Trophoblast cell (in vitro differentiated cells and primary cell): Measurements from ENCODE around the gene CYP17A1. TPM values are rescaled to one million over a fixed set of nuclear protein-coding genes. Genes with fewer than 3 reads are reported as not detected.

Source experiments
- DNase-seq, 2 donors: peaks; one replicate each; pipeline ENCODE4 v3.0.0-alpha.2; 2016
- H2AFZ ChIP-seq: 2 replicates; pipeline ENCODE4 v1.6.1; 2013; ENCODE audit warnings: low read length, moderate library complexity, mild to moderate bottlenecking; ENCODE audit not compliant: insufficient read depth, poor library complexity
- H2AK5ac ChIP-seq: 2 replicates; pipeline ENCODE4 v1.6.1; 2013; ENCODE audit warnings: mild to moderate bottlenecking, low read length
- H2BK120ac ChIP-seq: 2 replicates; pipeline ENCODE4 v1.6.1; 2013; ENCODE audit warnings: low read length, mild to moderate bottlenecking, moderate library complexity; ENCODE audit not compliant: insufficient read depth, poor library complexity
- H2BK12ac ChIP-seq: 2 replicates; pipeline ENCODE4 v1.6.1; 2013; ENCODE audit warnings: mild to moderate bottlenecking, low read length, moderate library complexity
- H2BK5ac ChIP-seq: 2 replicates; pipeline ENCODE4 v1.6.1; 2013; ENCODE audit warnings: low read length, low read depth, moderate library complexity, mild to moderate bottlenecking; ENCODE audit not compliant: poor library complexity
- H3K14ac ChIP-seq: 2 replicates; pipeline ENCODE4 v1.6.1; 2013; ENCODE audit warnings: mild to moderate bottlenecking, low read length
- H3K18ac ChIP-seq: 2 replicates; pipeline ENCODE4 v1.6.1; 2013; ENCODE audit warnings: mild to moderate bottlenecking, low read length
- H3K23ac ChIP-seq: 2 replicates; pipeline ENCODE4 v1.6.1; 2013; ENCODE audit warnings: low read length
- H3K27ac ChIP-seq: 2 replicates; pipeline ENCODE4 v1.5.1; 2013; ENCODE audit warnings: low read depth, mild to moderate bottlenecking, inconsistent platforms, low read length, moderate library complexity
- H3K27me3 ChIP-seq: 2 replicates; pipeline ENCODE4 v1.6.1; 2013; ENCODE audit warnings: inconsistent platforms, mild to moderate bottlenecking, low read length, moderate library complexity; ENCODE audit not compliant: insufficient read depth
- H3K36me3 ChIP-seq, 2 experiments: 1 replicate in 1 of 2; 2 replicates in 1 of 2; pipeline ENCODE4 v1.6.1; 2013; ENCODE audit warnings: low read length in 2 of 2, mild to moderate bottlenecking in 2 of 2, moderate library complexity in 1 of 2; ENCODE audit not compliant: insufficient read depth in 2 of 2, control insufficient read depth in 1 of 2
- H3K4ac ChIP-seq: 2 replicates; pipeline ENCODE4 v1.6.1; 2013; ENCODE audit warnings: low read depth, mild to moderate bottlenecking, low read length, moderate library complexity
- H3K4me1 ChIP-seq, 2 experiments: 1 replicate in 1 of 2; 2 replicates in 1 of 2; pipeline ENCODE4 v1.6.1; 2013; ENCODE audit warnings: low read length in 2 of 2, mild to moderate bottlenecking in 2 of 2, moderate library complexity in 1 of 2; ENCODE audit not compliant: insufficient read depth in 2 of 2, control insufficient read depth in 1 of 2
- H3K4me2 ChIP-seq: 2 replicates; pipeline ENCODE4 v1.6.1; 2013; ENCODE audit warnings: inconsistent platforms, mild to moderate bottlenecking, low read length, moderate library complexity
- H3K4me3 ChIP-seq: 2 replicates; pipeline ENCODE4 v1.5.1; 2013; ENCODE audit warnings: mild to moderate bottlenecking, low read depth, low read length, inconsistent platforms
- H3K79me1 ChIP-seq: one replicate; pipeline ENCODE4 v1.6.1; 2013; ENCODE audit warnings: low read length
- H3K79me2 ChIP-seq: 2 replicates; pipeline ENCODE4 v1.6.1; 2013; ENCODE audit warnings: low read length, mild to moderate bottlenecking; ENCODE audit not compliant: control insufficient read depth, insufficient read depth, poor library complexity
- H3K9ac ChIP-seq: 2 replicates; pipeline ENCODE4 v1.6.1; 2013; ENCODE audit warnings: mild to moderate bottlenecking, low read length
- H3K9me3 ChIP-seq: 2 replicates; pipeline ENCODE4 v1.6.1; 2013; ENCODE audit warnings: low read depth, mild to moderate bottlenecking, control low read depth, inconsistent platforms, low read length; ENCODE audit not compliant: insufficient read depth
- H4K12ac ChIP-seq: 2 replicates; pipeline ENCODE4 v1.6.1; 2013; ENCODE audit warnings: low read depth, mild to moderate bottlenecking, low read length, moderate library complexity
- H4K8ac ChIP-seq: 2 replicates; pipeline ENCODE4 v1.6.1; 2013; ENCODE audit warnings: low read depth, mild to moderate bottlenecking, low read length, moderate library complexity
- H4K91ac ChIP-seq: one replicate; pipeline ENCODE4 v1.6.1; 2013; ENCODE audit warnings: low read depth, mild to moderate bottlenecking, low read length, moderate library complexity
- whole genome bisulfite sequencing: extraction: QIAGEN DNeasy Blood & Tissue Kit; methylation state at CpG from one replicate; pipeline ENCODE4 v1.1.7; 2013; ENCODE audit warnings: missing lambda C conversion rate; ENCODE audit not compliant: insufficient read length, insufficient coverage; ENCODE audit errors: extremely low coverage; 5-methylcytosine and 5-hydroxymethylcytosine counted together
- polyA plus RNA-seq: library from polyadenylated mRNA; stranded (reverse); fragments of 200-250 nt; gene quantifications from 2 replicates; pipeline ENCODE4 v1.2.3, GENCODE V29; 2013

CYP17A1 gene
- not detected in 2 replicates for polyA plus RNA-seq

- H3K4me1 ChIP-seq: peaks cover 0 to 3% of the 10 kb centered on the region in 2 experiments
- no peaks in the 10 kb centered on the region for H3K79me2 ChIP-seq
- no peak within 1 kb of the TSS for H3K4ac ChIP-seq
- H3K14ac ChIP-seq: no peak within 1 kb of the TSS
- no peak within 1 kb of the TSS for H3K27ac ChIP-seq
- H2AK5ac ChIP-seq: no peak within 1 kb of the TSS
- no peak within 1 kb of the TSS for H2BK120ac ChIP-seq
- H3K4me2 ChIP-seq: no peak within 1 kb of the TSS
- no peak within 1 kb of the TSS for H2BK5ac ChIP-seq
- no CpG with 5 or more reads among the region's 5 CpGs for WGBS
- no peaks in the 10 kb centered on the region for H3K27me3 ChIP-seq
- no peak within 1 kb of the TSS for H4K12ac ChIP-seq
- H3K9me3 ChIP-seq: peaks cover 10% of the 10 kb centered on the region
- H4K91ac ChIP-seq: no peak within 1 kb of the TSS
- H2AFZ ChIP-seq: no peak within 1 kb of the TSS
- H3K18ac ChIP-seq: no peak within 1 kb of the TSS
- no peak within 1 kb of the TSS for H2BK12ac ChIP-seq
- H4K8ac ChIP-seq: no peak within 1 kb of the TSS
- H3K36me3 ChIP-seq: no peaks in the 10 kb centered on the region
- no peak within 1 kb of the TSS for H3K4me3 ChIP-seq
- H3K23ac ChIP-seq: no peak within 1 kb of the TSS
- peaks cover 3% of the 10 kb centered on the region for H3K79me1 ChIP-seq
- no peak for DNase-seq
- no peak within 1 kb of the TSS for H3K9ac ChIP-seq
Measured at GRCh38 chr10:102837230-102837721, at the start of gene CYP17A1. TSS of gene CYP17A1 (minus strand) at chr10:102837413. CDS start at chr10:102837361, 52 bp downstream.

GRCh38 chr10:102880256-102880655 lies 43.0 kb upstream of the CYP17A1 start:
- no peaks in the 10 kb centered on the region for H3K79me2 ChIP-seq
- H3K9ac ChIP-seq: no peak overlapping the region
- H2BK5ac ChIP-seq: no peak overlapping the region
- DNase-seq: no peak
- no peak overlapping the region for H2BK120ac ChIP-seq
- no peak overlapping the region for H4K91ac ChIP-seq
- no peaks in the 10 kb centered on the region for H3K9me3 ChIP-seq
- no peaks in the 10 kb centered on the region for H3K79me1 ChIP-seq
- H3K27me3 ChIP-seq: no peaks in the 10 kb centered on the region
- H3K27ac ChIP-seq: no peak overlapping the region
- H2BK12ac ChIP-seq: no peak overlapping the region
- H2AK5ac ChIP-seq: no peak overlapping the region
- no peak overlapping the region for H4K12ac ChIP-seq
- H2AFZ ChIP-seq: no peak overlapping the region
- no peak overlapping the region for H4K8ac ChIP-seq
- H3K4me3 ChIP-seq: no peak overlapping the region
- no peaks in the 10 kb centered on the region for H3K4me1 ChIP-seq
- H3K36me3 ChIP-seq: no peaks in the 10 kb centered on the region
- H3K23ac ChIP-seq: no peak overlapping the region
- no peak overlapping the region for H3K4me2 ChIP-seq
- no peak overlapping the region for H3K14ac ChIP-seq
- no CpG with 5 or more reads among the region's 2 CpGs for WGBS
- H3K4ac ChIP-seq: no peak overlapping the region
- no peak overlapping the region for H3K18ac ChIP-seq

GRCh38 chr10:102878629-102879028 lies 41.4 kb upstream of the CYP17A1 start:
- DNase-seq: no peak
- Histone ChIP-seq H3K18ac (no peak overlapping the region), H3K4me2 (no peak overlapping the region), H3K79me1 (no peaks in the 10 kb centered on the region), H3K36me3 (no peaks in the 10 kb centered on the region), H2BK12ac (no peak overlapping the region), H3K23ac (no peak overlapping the region), H2BK120ac (no peak overlapping the region), H3K9ac (no peak overlapping the region), H4K8ac (no peak overlapping the region), H3K4me3 (no peak overlapping the region), H3K27me3 (no peaks in the 10 kb centered on the region), H3K9me3 (no peaks in the 10 kb centered on the region), H2AFZ (no peak overlapping the region), H4K91ac (no peak overlapping the region), H2BK5ac (no peak overlapping the region), H3K79me2 (no peaks in the 10 kb centered on the region), H4K12ac (no peak overlapping the region), H3K4me1 (no peaks in the 10 kb centered on the region), H3K27ac (no peak overlapping the region), H2AK5ac (no peak overlapping the region), H3K14ac (no peak overlapping the region), H3K4ac (no peak overlapping the region)
- no CpG with 5 or more reads among the region's 4 CpGs for WGBS

GRCh38 chr10:102876747-102877153 lies 39.5 kb upstream of the CYP17A1 start:
- Histone ChIP-seq H2BK5ac (no peak overlapping the region), H2BK120ac (no peak overlapping the region), H3K9ac (no peak overlapping the region), H3K4me2 (no peak overlapping the region), H2AK5ac (no peak overlapping the region), H4K12ac (no peak overlapping the region), H4K91ac (no peak overlapping the region), H3K79me1 (no peaks in the 10 kb centered on the region), H3K9me3 (no peaks in the 10 kb centered on the region), H3K4me3 (no peak overlapping the region), H3K36me3 (no peaks in the 10 kb centered on the region), H3K18ac (no peak overlapping the region), H3K23ac (no peak overlapping the region), H3K4ac (no peak overlapping the region), H2AFZ (no peak overlapping the region), H3K4me1 (no peaks in the 10 kb centered on the region), H2BK12ac (no peak overlapping the region), H3K27ac (no peak overlapping the region), H3K79me2 (no peaks in the 10 kb centered on the region), H4K8ac (no peak overlapping the region), H3K27me3 (no peaks in the 10 kb centered on the region), H3K14ac (no peak overlapping the region)
- no CpG with 5 or more reads among the region's 2 CpGs for WGBS
- no peak for DNase-seq
